ENCODE measurements around the gene IMPA2.

The IMPA2 gene

DNA sequence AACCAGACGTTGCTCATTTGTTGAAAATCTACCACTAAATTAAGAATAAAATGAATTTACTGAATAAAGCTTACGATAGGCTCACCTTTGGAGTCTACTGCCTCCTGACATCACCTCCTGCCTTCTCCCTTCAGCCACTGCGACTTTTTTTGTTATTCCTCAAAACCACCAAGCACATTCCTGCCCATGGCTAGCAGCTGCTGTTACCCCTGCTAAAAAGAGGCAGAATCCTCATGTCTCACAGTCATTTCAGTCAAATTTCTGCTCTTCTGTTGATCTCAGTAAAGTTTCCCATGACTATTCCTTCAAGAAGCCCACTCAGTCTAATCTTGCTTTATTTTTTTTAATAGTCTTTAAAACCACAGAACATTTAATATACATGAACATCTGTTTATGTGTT lies 71.6 kb downstream of the IMPA2 start:
- H3K4me3 ChIP-seq (ENCODE audit: low read length), result no peak overlapping the region
- TF ChIP-seq CTCF (conservative IDR thresholded peaks at IDR 0.05; ENCODE audit: low read depth, low read length), result no peak
- DNase-seq (ENCODE audit: low read depth), result no peak

GRCh38 chr18:12053289-12053688 lies 72.0 kb downstream of the IMPA2 start:
- no peak for TF ChIP-seq CTCF (conservative IDR thresholded peaks at IDR 0.05; ENCODE audit: low read depth, low read length)
- DNase-seq (ENCODE audit: low read depth), result no peak
- no peak overlapping the region for H3K4me3 ChIP-seq (ENCODE audit: low read length)

- TF ChIP-seq CTCF (conservative IDR thresholded peaks at IDR 0.05; ENCODE audit: low read depth, low read length), result no peak
- no peak overlapping the region for H3K4me3 ChIP-seq (ENCODE audit: low read length)
- DNase-seq (ENCODE audit: low read depth), result no peak
Measured at GRCh38 chr18:12056034-12056883, 75.0 kb downstream of the IMPA2 start.

DNA sequence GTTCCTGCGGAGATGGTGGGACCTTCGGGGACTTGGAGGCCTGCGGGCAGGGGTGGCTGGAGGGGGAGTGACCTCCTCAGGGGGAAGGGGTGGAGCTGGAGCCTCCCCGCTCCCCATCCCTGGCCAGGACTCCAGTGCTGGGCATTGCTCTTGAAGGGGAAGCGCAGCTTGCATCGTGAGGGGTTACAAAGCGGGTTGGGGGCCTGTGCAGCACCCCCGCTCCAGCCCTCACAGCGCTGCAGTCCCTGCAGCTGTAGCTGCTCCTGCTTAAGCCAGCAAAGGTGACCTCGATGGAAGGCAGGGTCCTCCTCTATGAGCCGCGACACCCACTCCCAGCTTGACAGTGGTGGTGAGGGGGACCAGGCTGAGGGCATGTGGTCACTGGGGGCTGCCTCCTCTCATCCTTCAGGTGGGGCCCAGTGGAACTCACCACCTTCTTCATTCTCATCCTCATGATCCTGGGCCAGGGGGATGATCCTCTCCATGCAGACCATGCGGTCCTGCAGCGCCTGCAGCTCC lies 75.6 kb downstream of the IMPA2 start:
- DNase-seq (ENCODE audit: low read depth), result no peak
- TF ChIP-seq CTCF (conservative IDR thresholded peaks at IDR 0.05; ENCODE audit: low read depth, low read length), result no peak
- H3K4me3 ChIP-seq (ENCODE audit: low read length), result no peak overlapping the region

DNA sequence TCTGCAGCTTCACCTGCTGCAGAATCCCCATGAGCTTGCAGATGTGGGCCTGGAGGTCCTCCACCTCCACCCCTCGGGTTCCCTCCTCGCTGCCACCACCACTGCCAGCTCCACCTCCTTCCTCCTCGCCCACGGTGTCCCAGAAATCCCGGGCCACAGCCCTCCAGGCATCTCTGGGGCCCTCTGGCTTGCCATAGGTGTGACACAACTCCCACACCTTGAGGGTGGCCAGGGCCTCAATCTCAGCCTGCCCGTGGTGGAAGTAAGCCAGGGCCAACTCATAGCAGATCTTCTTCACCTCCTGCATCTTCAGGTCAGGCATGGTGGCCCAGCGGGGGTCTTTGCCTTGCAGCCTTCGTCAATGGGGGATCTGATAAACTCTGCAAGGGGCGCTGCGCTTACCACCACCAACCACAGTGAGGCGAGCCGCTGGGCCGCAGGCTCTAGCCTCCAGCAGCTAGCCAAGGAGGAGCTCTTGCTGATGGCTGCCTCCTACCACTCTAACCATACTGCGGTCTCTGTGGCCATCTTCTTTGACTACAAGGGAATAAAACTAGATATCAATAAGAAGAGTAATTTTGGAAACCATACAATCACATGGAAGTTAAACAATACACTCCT lies 76.2 kb downstream of the IMPA2 start:
- no peak for DNase-seq (ENCODE audit: low read depth)
- H3K4me3 ChIP-seq (ENCODE audit: low read length), result no peak overlapping the region
- TF ChIP-seq CTCF (conservative IDR thresholded peaks at IDR 0.05; ENCODE audit: low read depth, low read length), result no peak

DNA sequence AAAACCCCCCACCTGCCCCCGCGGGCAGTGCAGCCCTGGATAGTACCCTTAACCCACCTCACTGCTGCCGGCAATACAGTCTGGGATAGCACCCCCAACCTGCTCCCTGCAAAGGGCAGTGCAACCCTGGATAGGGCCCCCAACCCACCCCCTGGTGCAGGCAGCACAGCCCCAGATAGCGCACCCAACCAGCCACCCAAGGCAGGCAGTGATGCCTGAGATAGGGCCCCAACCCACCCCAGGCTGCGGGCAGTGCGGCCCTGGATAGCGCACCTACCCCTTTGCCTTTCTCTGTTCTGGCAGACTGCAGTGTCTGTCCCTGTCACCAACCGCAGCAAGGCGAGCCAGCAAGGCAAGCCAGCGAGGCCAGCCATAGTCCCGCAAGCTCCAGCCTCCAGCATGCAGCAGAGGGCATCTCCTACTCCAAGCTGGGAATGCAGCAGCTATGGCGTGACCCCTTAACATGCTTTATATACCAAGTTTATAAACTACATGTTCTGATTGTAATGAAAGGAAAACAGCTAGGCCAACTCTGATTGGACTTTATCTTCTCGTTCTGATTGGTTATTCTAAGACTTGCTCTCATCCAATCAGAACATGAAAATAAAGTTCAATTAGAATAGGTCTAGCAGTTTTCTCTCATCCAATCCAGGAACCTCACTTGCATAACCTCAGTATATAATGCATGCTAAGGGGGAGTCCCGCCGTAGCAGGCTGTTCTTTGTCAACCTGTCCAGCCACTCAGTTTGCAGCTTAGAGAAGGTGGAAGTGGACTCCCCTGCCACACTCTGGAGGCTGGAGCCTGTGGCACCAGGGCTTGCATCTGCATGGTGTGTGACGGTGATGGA lies 78.3 kb downstream of the IMPA2 start:
- no peak for TF ChIP-seq CTCF (conservative IDR thresholded peaks at IDR 0.05; ENCODE audit: low read depth, low read length)
- no peak overlapping the region for H3K4me3 ChIP-seq (ENCODE audit: low read length)
- DNase-seq (ENCODE audit: low read depth), result no peak

Data from retinal pigment epithelial cell (primary cell).